Adrenal gland (tissue), 12 donors: ENCODE results near the gene RASA3. TPM values are rescaled to one million over a fixed set of nuclear protein-coding genes. Genes with fewer than 3 reads are reported as not detected.
A peak's percentile ranks its signal among the peaks of the same experiment; 100 is the strongest.

Source experiments
- DNase-seq, 7 donors: peaks; one replicate each; pipeline ENCODE4 v3.0.0-alpha.2; 2019 to 2020
- H3K27ac ChIP-seq, 5 donors: fragments of 200-600 bp; sonication (generic) in 4 of 5; 1 replicate in 3 of 5; 2 replicates in 2 of 5; pipeline versions ENCODE4 v1.5.1 to v1.8.0; 2016 to 2020; ENCODE audit warnings: mild to moderate bottlenecking in 1 of 5
- H3K27me3 ChIP-seq: fragments of 200-600 bp; 2 replicates; pipeline ENCODE4 v1.8.0; 2021
- H3K36me3 ChIP-seq, 2 donors: fragments of 200-600 bp; replicated peaks in 1 of 2; 1 replicate in 1 of 2; 2 replicates in 1 of 2; pipeline versions ENCODE4 v1.5.1 to v1.8.0; 2018 to 2022
- H3K4me1 ChIP-seq, 2 donors: fragments of 200-600 bp; replicated peaks in 1 of 2; 1 replicate in 1 of 2; 2 replicates in 1 of 2; pipeline versions ENCODE4 v1.5.1 to v1.8.0; 2018 to 2021
- H3K4me3 ChIP-seq, 4 donors: fragments of 200-600 bp; sonication (generic) in 3 of 4; one replicate each; pipeline ENCODE4 v1.5.1; 2016 to 2018
- H3K9me3 ChIP-seq, 3 donors: fragments of 200-600 bp; sonication (generic) in 1 of 3; replicated peaks in 1 of 3; 1 replicate in 2 of 3; 2 replicates in 1 of 3; pipeline versions ENCODE4 v1.5.1 to v1.8.0; 2016 to 2021
- POLR2A ChIP-seq, 2 donors: fragments of 450-650 bp; IDR thresholded peaks; one replicate each; pipeline ENCODE4 v1.6.1; 2017; ENCODE audit warnings: antibody characterized with exemption in 2 of 2, mild to moderate bottlenecking in 2 of 2, moderate library complexity in 1 of 2
- WGBS, 4 donors: extraction: QIAGEN DNeasy Blood & Tissue Kit in 2 of 4; methylation state at CpG; one replicate each; pipeline versions ENCODE4 v1.1.5 to v1.1.7; 2013 to 2017; 5-methylcytosine and 5-hydroxymethylcytosine counted together
- intact Hi-C, 2 donors: fragments of 100-400 bp; cut with DNase I; formaldehyde crosslinking; loops; one replicate each; pipeline versions ENCODE4 v1.14.1 to v1.15.0; 2022 to 2023
- polyA plus RNA-seq, 3 donors: library from polyadenylated mRNA; stranded (reverse); fragments of 200-250 nt in 2 of 3; fragments of 350-450 nt in 1 of 3; fragmentation: Illumina TruSeq in 1 of 3; extraction: RNeasy Lipid Tissue Mini Kit (QIAGEN cat#74804) in 1 of 3; gene quantifications; one replicate each; pipeline ENCODE4 v1.2.3, GENCODE V29; 2013 to 2014
- total RNA-seq, 9 donors: library from RNA; depleted of rRNA in 4 of 9; stranded (reverse); fragments of >200 nt in 4 of 9; fragments of 120-200 nt in 1 of 9; fragmentation: NEBNext Ultra II Directional in 1 of 9; extraction: Animal tissue kit (Norgen Biotek cat#: 25700) in 1 of 9; gene quantifications; one replicate each; pipeline versions ENCODE4 v1.1.0 to v1.2.4, GENCODE V29; 2013 to 2023
- TF ChIP-seq, protein P1 (sequence below), 6 experiments: fragments of 450-650 bp in 4 of 6; fragments of 200-600 bp in 2 of 6; sonication (generic) in 1 of 6; IDR thresholded peaks; 1 replicate in 5 of 6; 2 replicates in 1 of 6; pipeline versions ENCODE4 v1.5.1 to v1.8.0; 2016 to 2021; ENCODE audit warnings: antibody characterized with exemption in 6 of 6, mild to moderate bottlenecking in 2 of 6, moderate library complexity in 1 of 6
- donor health status: healthy with polysubstance abuse.
- donor health status: Bipolar disorder and iron deficiency.
- donor health status: DM: yes; HTN: yes; CAD: no.
- donor health status: DM: no; HTN: no; CAD: no.
- donor health status: DM: no; HTN: no; CAD: no.
- donor health status: DM: yes; HTN: yes; CAD: no.

RASA3 gene
- total and polyA plus RNA-seq, 12 donors: 2.2 to 11.7 (median 7.3) TPM

DNA sequence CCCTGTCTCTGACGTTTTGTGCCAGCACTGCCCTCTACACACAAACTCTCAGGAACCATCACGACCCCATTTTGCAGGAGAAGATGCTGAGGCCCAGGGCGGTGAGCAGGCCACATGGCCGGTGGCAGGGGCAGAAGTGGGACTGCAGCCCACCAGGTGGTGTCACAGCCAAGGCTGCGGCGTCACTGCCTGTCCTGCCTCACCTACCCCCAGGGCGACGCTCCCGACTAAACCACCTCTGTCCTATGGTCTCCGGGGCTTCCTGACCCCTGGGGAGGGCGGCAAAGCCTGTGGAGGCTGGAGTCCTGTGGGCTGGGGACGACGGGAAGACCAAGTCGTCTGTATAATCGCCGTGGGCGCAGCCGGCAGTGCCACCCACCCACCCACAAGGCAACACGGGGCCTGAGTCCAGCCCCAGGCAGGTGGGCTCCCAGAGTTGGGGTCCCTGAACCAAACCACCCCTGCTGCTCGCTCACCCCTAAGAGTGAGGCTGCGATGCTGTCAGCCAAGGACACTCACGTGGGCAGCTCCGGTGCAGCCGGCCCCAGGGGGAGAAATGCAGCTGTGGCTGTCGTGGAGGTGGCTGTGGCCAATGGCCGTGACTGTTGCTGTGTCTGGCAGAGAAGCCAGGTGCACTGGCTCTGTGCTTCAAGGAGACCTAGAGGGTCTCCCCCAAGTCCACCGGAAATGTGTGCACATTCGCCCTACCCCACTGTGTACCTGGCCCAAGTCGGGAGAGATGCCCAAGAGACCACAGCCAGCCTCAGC, 29.7 kb downstream of the RASA3 start:
- Histone ChIP-seq H3K27ac (no peak overlapping the region), H3K4me3 (no peak overlapping the region), H3K27me3 (no peaks in the 10 kb centered on the region), H3K36me3 (no peaks in the 10 kb centered on the region), H3K4me1 (peaks cover 0 to 9% of the 10 kb centered on the region in 2 donors), H3K9me3 (no peaks in the 10 kb centered on the region)
- intact Hi-C loops: no loop called here
- WGBS, 4 donors: 78 to 86% (median 80%) methylated on average over 1 to 29 of the region's 29 CpGs
- DNase-seq: peak in 2 of 7 donors; percentile 0 to 10
- TF ChIP-seq, protein P1, sequence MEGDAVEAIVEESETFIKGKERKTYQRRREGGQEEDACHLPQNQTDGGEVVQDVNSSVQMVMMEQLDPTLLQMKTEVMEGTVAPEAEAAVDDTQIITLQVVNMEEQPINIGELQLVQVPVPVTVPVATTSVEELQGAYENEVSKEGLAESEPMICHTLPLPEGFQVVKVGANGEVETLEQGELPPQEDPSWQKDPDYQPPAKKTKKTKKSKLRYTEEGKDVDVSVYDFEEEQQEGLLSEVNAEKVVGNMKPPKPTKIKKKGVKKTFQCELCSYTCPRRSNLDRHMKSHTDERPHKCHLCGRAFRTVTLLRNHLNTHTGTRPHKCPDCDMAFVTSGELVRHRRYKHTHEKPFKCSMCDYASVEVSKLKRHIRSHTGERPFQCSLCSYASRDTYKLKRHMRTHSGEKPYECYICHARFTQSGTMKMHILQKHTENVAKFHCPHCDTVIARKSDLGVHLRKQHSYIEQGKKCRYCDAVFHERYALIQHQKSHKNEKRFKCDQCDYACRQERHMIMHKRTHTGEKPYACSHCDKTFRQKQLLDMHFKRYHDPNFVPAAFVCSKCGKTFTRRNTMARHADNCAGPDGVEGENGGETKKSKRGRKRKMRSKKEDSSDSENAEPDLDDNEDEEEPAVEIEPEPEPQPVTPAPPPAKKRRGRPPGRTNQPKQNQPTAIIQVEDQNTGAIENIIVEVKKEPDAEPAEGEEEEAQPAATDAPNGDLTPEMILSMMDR (IDR thresholded peaks at IDR 0.05): no peak
- no peak for TF ChIP-seq POLR2A (IDR thresholded peaks at IDR 0.05)

DNA sequence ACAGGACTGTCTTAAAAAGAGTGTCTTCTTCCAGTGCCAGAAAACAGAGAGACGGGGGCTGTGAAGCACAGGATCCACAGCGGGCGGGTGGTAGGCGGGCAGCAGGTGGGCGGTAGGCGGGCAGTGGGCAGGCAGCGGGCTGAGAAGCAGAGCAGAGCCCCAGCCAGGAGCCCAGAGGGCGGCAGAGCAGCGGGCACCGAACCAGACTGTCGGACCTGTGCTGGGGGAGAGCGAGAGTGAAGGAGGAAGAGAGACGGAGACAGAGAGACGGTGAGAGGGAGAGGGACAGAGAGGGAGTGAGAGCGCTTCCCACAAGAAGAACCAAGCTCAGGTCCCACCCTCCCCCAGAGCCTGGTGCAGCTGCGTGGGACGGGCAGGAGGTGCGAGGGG, 30.3 kb downstream of the RASA3 start:
- Histone ChIP-seq H3K27ac (no peak overlapping the region), H3K4me3 (no peak overlapping the region), H3K36me3 (no peaks in the 10 kb centered on the region), H3K9me3 (no peaks in the 10 kb centered on the region), H3K4me1 (peaks cover 0 to 9% of the 10 kb centered on the region in 2 donors), H3K27me3 (no peaks in the 10 kb centered on the region)
- peak in 1 of 7 donors; percentile 10 for DNase-seq
- 86 to 91% (median 89%) methylated on average over 16 to 18 of the region's 18 CpGs for WGBS, 4 donors
- intact Hi-C loops: no loop called here
- TF ChIP-seq, protein P1 (IDR thresholded peaks at IDR 0.05): no peak
- no peak for TF ChIP-seq POLR2A (IDR thresholded peaks at IDR 0.05)

DNA sequence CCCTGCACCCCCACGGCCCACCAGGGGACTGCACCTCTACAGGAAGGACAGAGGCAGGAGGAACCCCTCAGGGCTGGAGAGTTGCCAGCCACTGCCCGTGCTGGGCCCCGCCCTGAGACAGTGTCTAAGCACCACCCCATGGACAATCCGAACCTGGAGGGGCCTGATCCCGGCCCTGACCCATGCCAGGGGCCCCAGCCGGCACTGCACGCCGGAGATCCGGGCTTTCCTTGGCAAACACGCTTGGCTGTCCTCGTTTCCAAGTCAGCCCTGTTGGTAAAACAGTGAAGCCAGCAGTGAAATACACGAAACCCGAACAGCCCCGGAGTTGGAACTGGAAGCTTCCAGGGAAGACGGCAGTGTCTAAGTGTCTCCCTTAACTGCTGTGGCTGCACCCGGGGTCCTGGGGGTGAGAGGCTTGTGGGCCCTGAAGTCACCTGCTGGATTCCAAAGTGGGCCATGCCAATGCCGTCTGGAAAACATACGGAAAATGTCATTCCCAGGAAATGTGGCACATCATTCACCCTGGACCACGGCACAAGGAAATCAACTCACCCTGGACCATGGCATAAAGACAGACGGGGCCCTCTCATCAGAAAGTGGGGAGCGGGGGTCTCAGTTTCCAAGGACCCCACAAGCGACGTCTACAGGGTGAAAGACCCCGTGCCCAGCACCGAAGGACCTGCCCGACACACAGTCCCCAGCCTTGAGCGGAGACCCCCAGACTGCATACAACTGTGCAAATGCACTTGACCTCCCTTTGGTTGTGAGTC, 30.9 kb downstream of the RASA3 start:
- 57 to 82% (median 79%) methylated on average over 17 to 27 of the region's 27 CpGs for WGBS, 4 donors
- DNase-seq: peak in 2 of 7 donors; percentile 2 to 9
- H3K4me3 ChIP-seq: no peak overlapping the region
- no peaks in the 10 kb centered on the region for H3K36me3 ChIP-seq
- no peak for TF ChIP-seq POLR2A (IDR thresholded peaks at IDR 0.05)
- TF ChIP-seq, protein P1 (IDR thresholded peaks at IDR 0.05): no peak
- peaks cover 0 to 9% of the 10 kb centered on the region in 2 donors for H3K4me1 ChIP-seq
- H3K27me3 ChIP-seq: no peaks in the 10 kb centered on the region
- H3K9me3 ChIP-seq: no peaks in the 10 kb centered on the region
- H3K27ac ChIP-seq: peak overlapping the region in 2 of 5 donors; percentile 56 to 65
- intact Hi-C loops: no loop called here
